H4 (cell line): ENCODE results near the gene ADARB1. TPM values are rescaled to one million over a fixed set of nuclear protein-coding genes. Genes with fewer than 3 reads are reported as not detected.

Experiments used
- DNase-seq: peaks from one replicate; pipeline ENCODE4 v3.0.0-alpha.2; 2015; ENCODE audit warnings: low spot score
- total RNA-seq: library from RNA; depleted of rRNA; stranded (reverse); fragments of >200 nt; shearing (Covaris generic); gene quantifications from 2 replicates; pipeline ENCODE4 v1.2.3, GENCODE V29; 2014

Gene ADARB1
- total RNA-seq, 1 experiment from 2014 or later: 10.2 TPM

GRCh38 chr21:45251635-45252447 lies 177.5 kb downstream of the ADARB1 start:
- DNase-seq: no peak

- no peak for DNase-seq
Observed at GRCh38 chr21:45252448-45252925, 178.1 kb downstream of the ADARB1 start.

DNA sequence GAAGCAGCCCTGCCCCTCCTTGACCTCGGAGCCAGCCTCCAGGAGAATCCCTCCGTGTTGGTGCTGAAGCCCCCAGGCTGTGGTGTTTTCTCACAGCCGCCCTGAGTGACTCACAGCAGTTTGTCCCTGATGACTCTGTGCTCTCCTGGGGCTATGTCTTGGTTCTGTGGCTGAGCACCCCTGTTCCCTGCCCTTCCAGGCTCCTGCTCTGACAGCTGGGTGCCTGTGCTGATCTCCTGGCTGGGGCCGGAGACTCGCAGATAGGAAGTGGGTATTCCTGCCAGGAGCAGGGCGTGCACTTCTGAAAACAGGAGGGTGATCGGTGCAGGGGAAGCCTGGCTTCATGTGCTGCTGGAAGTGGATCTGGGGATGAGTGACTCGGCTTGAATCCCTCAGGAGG lies 178.8 kb downstream of the ADARB1 start:
- DNase-seq: no peak

- DNase-seq: no peak
Observed at GRCh38 chr21:45253633-45254459, 179.5 kb downstream of the ADARB1 start.

DNA sequence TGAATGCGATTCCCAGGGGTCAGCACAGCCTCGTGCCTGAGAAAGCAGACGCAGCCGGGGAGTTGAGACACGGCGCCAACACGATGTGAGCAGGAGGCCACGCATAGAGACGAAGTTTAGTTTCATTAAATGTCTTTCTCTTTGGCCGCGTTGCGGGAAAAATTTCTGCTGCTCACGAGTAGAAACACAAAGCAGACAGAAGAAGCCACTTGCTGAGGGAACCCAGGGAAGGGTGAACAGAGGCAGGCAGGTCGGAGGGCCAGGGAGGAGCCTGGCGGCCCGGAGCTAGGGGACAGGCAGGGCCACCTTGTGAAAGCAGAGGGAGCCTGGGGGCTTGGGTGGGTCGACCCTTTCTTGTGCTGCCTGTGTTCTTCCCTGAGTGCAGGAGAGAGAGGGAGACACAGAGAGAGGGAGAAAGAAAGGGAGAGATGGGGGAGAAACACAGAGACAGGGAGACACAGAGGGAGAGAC lies 180.1 kb downstream of the ADARB1 start:
- DNase-seq: no peak

- DNase-seq: no peak
Observed at GRCh38 chr21:45255381-45256020, 181.1 kb downstream of the ADARB1 start.

DNA sequence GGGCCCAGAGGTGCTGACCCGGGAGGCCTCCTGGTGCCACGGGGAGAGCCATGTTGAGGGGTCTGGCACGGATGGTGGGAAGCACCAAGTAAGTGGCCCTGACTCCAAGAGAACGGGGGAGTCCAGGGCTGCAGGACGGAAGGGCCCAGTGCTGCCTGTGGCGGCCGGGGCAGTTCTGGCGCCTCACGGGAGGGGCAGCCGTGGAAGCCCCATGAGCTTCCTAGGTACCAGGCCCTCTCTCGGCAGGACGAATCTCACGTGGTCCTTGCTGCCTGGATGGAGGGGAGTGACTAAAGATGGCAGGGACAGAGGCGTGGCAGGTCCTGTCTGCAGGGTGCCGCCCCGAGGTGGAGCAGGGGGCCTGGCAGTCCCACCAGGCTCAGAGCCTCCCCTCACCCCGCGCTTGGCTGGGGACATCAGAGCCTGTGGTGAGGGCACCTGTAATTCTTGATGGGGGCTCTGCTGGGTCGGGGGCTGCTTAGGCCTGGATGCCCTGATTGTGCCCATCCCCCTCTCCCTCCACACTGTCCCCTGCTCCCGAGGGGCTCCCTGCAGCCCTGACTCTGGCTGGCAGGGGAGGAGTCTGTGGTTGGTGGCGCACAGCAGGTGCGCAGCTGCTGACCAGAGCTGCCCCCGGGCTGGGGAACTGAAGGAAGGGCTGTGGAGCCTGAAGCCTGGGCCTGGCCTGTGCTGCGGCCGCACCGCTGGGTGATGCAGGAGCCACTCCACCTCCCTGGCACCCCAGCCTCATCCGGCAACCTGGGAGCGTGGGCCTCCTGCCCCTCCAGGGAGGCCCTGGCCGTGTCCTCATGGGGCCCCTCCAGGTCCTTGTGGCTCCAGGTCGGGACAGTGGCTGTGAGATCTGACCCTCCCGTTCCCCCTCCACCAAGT lies 181.9 kb downstream of the ADARB1 start:
- DNase-seq: no peak

DNA sequence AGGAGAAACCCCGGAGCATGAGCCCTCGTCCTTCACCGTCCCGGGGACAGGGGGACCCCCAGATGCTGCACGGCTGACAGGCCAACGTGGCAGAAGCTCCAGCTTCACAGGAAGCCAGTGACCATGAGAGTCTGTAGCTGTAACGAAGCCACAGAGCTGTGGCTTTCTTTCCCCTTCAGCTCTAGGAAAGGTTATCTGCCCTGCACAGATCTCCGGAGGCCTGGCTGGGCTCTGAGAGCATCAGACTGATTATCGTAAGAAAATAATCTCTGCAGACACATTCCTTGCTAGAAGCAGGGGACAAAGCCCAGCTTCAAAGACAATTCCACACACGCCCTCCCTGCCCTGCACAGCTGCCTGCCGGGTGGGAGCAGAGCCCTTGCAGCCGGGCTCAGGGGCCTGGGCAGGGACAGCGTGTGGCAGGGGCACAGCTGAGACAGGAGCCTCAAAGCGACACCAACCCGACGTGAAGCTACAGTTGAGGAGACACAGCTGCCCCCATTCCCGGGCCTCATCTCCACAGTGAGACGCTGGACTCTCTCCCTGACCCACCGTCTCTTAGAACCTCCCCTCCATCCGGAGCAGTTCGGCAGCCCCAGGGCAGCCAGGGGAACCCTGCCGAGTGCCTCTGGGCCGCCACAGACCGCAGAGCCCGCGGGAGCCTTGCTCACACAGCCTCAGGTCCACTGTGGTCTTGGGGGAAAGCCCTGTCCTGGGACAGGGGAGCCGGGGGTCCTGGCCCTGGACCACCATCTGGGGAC lies 182.7 kb downstream of the ADARB1 start:
- no peak for DNase-seq

GRCh38 chr21:45257673-45258341 lies 183.4 kb downstream of the ADARB1 start:
- DNase-seq: no peak

GRCh38 chr21:45258466-45258865 lies 184.1 kb downstream of the ADARB1 start:
- DNase-seq: no peak

DNA sequence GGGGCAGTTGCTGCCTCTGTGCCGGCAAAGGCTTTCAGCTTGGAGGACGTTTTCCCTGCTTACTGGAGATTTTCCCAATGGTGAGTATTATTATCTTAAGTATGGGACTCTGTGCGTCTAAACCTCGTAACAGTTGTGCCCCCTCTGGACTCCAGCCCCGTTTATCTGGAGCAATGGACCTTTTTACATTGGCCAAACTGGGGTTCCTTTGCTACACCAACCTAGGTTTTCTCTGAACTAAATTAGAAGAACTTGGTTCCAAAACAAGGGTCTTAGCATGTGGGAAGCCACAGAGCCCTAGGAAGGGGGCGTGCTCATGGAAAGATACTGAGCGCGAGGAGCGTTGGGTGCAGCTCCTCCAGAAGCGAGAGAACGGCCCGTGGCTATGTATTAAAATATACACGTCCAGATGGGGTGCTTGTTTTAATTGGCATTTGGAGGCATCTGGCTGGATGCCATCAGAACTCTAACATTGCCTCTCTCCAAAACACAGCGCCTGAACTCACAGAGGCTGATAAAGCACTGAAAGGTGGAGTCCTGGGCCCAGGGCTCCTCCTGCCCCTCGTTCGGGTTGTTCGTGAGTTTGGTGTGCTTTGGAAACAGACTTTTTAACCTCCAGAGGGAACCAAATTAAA lies 184.9 kb downstream of the ADARB1 start:
- DNase-seq: no peak

GRCh38 chr21:45260191-45260825 lies 185.9 kb downstream of the ADARB1 start:
- DNase-seq: no peak

GRCh38 chr21:45261093-45261492 lies 186.7 kb downstream of the ADARB1 start:
- no peak for DNase-seq

GRCh38 chr21:45262041-45262581 lies 187.7 kb downstream of the ADARB1 start:
- no peak for DNase-seq

DNA sequence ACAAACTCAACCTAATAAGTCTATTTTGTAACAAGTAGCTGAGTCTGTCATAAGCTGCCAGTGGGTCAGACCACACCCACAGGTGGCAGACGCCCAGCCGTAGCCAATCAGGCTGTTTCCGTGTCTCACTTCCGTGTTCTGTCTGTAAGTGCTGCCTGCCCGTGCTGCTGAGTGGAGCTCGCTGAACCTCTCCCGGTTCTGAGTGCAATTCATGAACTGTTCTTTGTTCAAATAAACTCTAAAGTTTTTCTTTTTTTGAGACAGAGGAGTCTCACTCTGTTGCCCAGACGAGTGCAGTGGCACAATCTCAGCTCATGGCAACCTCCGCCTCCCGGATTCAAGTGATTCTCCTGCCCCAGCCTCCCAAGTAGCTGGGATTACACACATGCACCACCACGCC lies 188.2 kb downstream of the ADARB1 start:
- no peak for DNase-seq

DNA sequence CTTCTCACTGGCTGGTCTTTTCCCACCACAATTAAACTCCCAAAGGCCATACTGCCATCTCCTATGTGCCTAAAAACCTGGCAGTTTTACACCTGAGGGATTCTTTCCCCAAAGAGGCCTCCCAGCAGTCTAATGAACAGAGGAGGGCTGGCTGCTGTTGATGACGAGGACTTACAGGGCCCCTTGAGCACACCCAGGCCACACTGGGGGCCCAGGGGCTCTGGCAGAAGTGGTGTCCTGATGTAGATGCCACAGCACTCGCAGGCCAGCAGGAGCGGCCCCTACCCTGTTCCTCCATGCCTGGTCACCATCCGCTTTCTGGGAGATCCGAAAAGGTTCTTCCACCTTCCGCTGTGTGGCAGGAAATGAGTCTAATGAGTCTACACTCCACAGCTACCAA lies 189.2 kb downstream of the ADARB1 start:
- no peak for DNase-seq

- no peak for DNase-seq
Observed at GRCh38 chr21:45264146-45264911, 189.9 kb downstream of the ADARB1 start.
